HG03060 (cell line): Measurements from ENCODE around the gene NEO1.
"Not testable (repeated sequence)": the region's sequence is repeated elsewhere in the genome, so short reads cannot be mapped to it uniquely, and the experiment has no call there.

Experiments used
- ATAC-seq: cut with Tn5 transposase; IDR thresholded peaks from one replicate; pipeline ENCODE4 v1.9.1; 2021; ENCODE audit warnings: low read depth, moderate number of reproducible peaks; ENCODE audit not compliant: unreplicated experiment

NEO1 gene

GRCh38 chr15:73190189-73190601, 137.9 kb downstream of the NEO1 start:
- no peak for ATAC-seq

- no peak for ATAC-seq
These were observed 142.9 kb downstream of the NEO1 start for GRCh38 chr15:73195166-73195565.

GRCh38 chr15:73196113-73196512, 143.8 kb downstream of the NEO1 start:
- ATAC-seq, result no peak

- ATAC-seq, result no peak
These were observed 148.1 kb downstream of the NEO1 start for GRCh38 chr15:73200339-73200738.

- ATAC-seq, result no peak
These were observed 158.4 kb downstream of the NEO1 start for GRCh38 chr15:73210630-73211029.

- ATAC-seq, result no peak
These were observed 160.2 kb downstream of the NEO1 start for GRCh38 chr15:73212424-73212823.

GRCh38 chr15:73221450-73221849, 169.2 kb downstream of the NEO1 start:
- not testable (repeated sequence) for ATAC-seq

- ATAC-seq, result no peak
These were observed 173.2 kb downstream of the NEO1 start for GRCh38 chr15:73225358-73226015.

- ATAC-seq, result no peak
These were observed 174.0 kb downstream of the NEO1 start for GRCh38 chr15:73226093-73226814.

- ATAC-seq, result no peak
These were observed 175.3 kb downstream of the NEO1 start for GRCh38 chr15:73227433-73228056.

GRCh38 chr15:73228128-73228646, 175.9 kb downstream of the NEO1 start:
- ATAC-seq, result no peak

- no peak for ATAC-seq
These were observed 179.6 kb downstream of the NEO1 start for GRCh38 chr15:73231661-73232419.

- ATAC-seq, result no peak
These were observed 180.5 kb downstream of the NEO1 start for GRCh38 chr15:73232776-73233175.

- ATAC-seq, result no peak
These were observed 181.4 kb downstream of the NEO1 start for GRCh38 chr15:73233623-73234022.

GRCh38 chr15:73237910-73238309, 185.6 kb downstream of the NEO1 start:
- ATAC-seq, result no peak

GRCh38 chr15:73239564-73240215, 187.4 kb downstream of the NEO1 start:
- ATAC-seq, result no peak

- no peak for ATAC-seq
These were observed 188.7 kb downstream of the NEO1 start for GRCh38 chr15:73240866-73241499.

GRCh38 chr15:73244333-73244732, 192.1 kb downstream of the NEO1 start:
- no peak for ATAC-seq

- ATAC-seq, result no peak
These were observed 194.2 kb downstream of the NEO1 start for GRCh38 chr15:73246439-73246838.

- no peak for ATAC-seq
These were observed 194.6 kb downstream of the NEO1 start for GRCh38 chr15:73246898-73247297.
